Mesenchymal stem cell (in vitro differentiated cells and primary cell): ENCODE results near the gene KCNK10.
"Not testable (repeated sequence)": the region's sequence is repeated elsewhere in the genome, so short reads cannot be mapped to it uniquely, and the experiment has no call there.

Source experiments
- DNase-seq: peaks from one replicate; pipeline ENCODE4 v3.0.0-alpha.2; 2013
- H2AFZ ChIP-seq: one replicate; pipeline ENCODE4 v1.6.1; 2013; ENCODE audit warnings: low read depth, mild to moderate bottlenecking, control low read depth, inconsistent platforms, low read length, moderate library complexity
- H2AK5ac ChIP-seq: 2 replicates; pipeline ENCODE4 v1.6.1; 2013; ENCODE audit warnings: low read length, moderate library complexity, mild to moderate bottlenecking, inconsistent platforms; ENCODE audit not compliant: severe bottlenecking
- H2BK120ac ChIP-seq: one replicate; pipeline ENCODE4 v1.6.1; 2013; ENCODE audit warnings: low read depth, mild to moderate bottlenecking, inconsistent platforms, low read length, moderate library complexity
- H2BK12ac ChIP-seq, 2 experiments: one replicate each; pipeline ENCODE4 v1.6.1; 2013; ENCODE audit warnings: inconsistent platforms in 2 of 2, low read length in 2 of 2, mild to moderate bottlenecking in 2 of 2, moderate library complexity in 2 of 2, control low read depth in 1 of 2
- H2BK15ac ChIP-seq: one replicate; pipeline ENCODE4 v1.6.1; 2013; ENCODE audit warnings: mild to moderate bottlenecking, low read depth, inconsistent platforms; ENCODE audit not compliant: poor library complexity, severe bottlenecking
- H2BK5ac ChIP-seq: 2 replicates; pipeline ENCODE4 v1.6.1; 2013; ENCODE audit warnings: low read depth, mild to moderate bottlenecking, low read length, control low read depth, inconsistent platforms; ENCODE audit not compliant: poor library complexity, severe bottlenecking
- H3K14ac ChIP-seq, 2 experiments: one replicate each; pipeline ENCODE4 v1.6.1; 2013; ENCODE audit warnings: inconsistent platforms in 2 of 2, low read length in 2 of 2, control low read depth in 1 of 2, mild to moderate bottlenecking in 1 of 2, moderate library complexity in 1 of 2
- H3K18ac ChIP-seq, 2 experiments: one replicate each; pipeline ENCODE4 v1.6.1; 2013; ENCODE audit warnings: inconsistent platforms in 2 of 2, low read length in 2 of 2, control low read depth in 1 of 2, low read depth in 1 of 2, mild to moderate bottlenecking in 1 of 2
- H3K23ac ChIP-seq, 2 experiments: one replicate each; pipeline ENCODE4 v1.6.1; 2013; ENCODE audit warnings: inconsistent platforms in 2 of 2, low read length in 2 of 2, mild to moderate bottlenecking in 2 of 2, moderate library complexity in 2 of 2, control low read depth in 1 of 2
- H3K27ac ChIP-seq: 2 replicates; pipeline ENCODE4 v1.5.1; 2013; ENCODE audit warnings: mild to moderate bottlenecking, moderate library complexity, low read length, control low read depth, inconsistent platforms; ENCODE audit not compliant: poor library complexity, severe bottlenecking
- H3K27me3 ChIP-seq, 2 experiments: 2 replicates each; pipeline versions ENCODE4 v1.6.1 to v1.7.0; 2013; ENCODE audit warnings: low read length in 2 of 2, mild to moderate bottlenecking in 2 of 2, moderate library complexity in 2 of 2, control low read depth in 1 of 2, inconsistent platforms in 1 of 2; ENCODE audit not compliant: control insufficient read depth in 1 of 2, insufficient read depth in 1 of 2
- H3K36me3 ChIP-seq, 2 experiments: 2 replicates each; pipeline versions ENCODE4 v1.6.1 to v1.7.0; 2013; ENCODE audit warnings: low read length in 2 of 2, control low read depth in 1 of 2, inconsistent platforms in 1 of 2, low read depth in 1 of 2, mild to moderate bottlenecking in 1 of 2; ENCODE audit not compliant: insufficient read depth in 2 of 2, control insufficient read depth in 1 of 2
- H3K4ac ChIP-seq, 2 experiments: one replicate each; pipeline ENCODE4 v1.6.1; 2013; ENCODE audit warnings: inconsistent platforms in 2 of 2, low read length in 2 of 2, mild to moderate bottlenecking in 2 of 2, moderate library complexity in 2 of 2, control low read depth in 1 of 2, low read depth in 1 of 2
- H3K4me1 ChIP-seq: 2 replicates; pipeline ENCODE4 v1.6.1; 2013; ENCODE audit warnings: low read depth, low read length, control low read depth; ENCODE audit not compliant: control insufficient read depth, insufficient read depth
- H3K4me2 ChIP-seq: 2 replicates; pipeline ENCODE4 v1.6.1; 2013; ENCODE audit warnings: low read length, mild to moderate bottlenecking, inconsistent platforms; ENCODE audit not compliant: poor library complexity, severe bottlenecking
- H3K4me3 ChIP-seq, 2 experiments: 2 replicates each; pipeline versions ENCODE4 v1.5.1 to v1.7.0; 2013; ENCODE audit warnings: low read length in 2 of 2, mild to moderate bottlenecking in 2 of 2, control low read depth in 1 of 2, low read depth in 1 of 2; ENCODE audit not compliant: insufficient read depth in 1 of 2
- H3K79me1 ChIP-seq: replicated peaks from 2 replicates; pipeline ENCODE4 v1.6.1; 2013; ENCODE audit warnings: mild to moderate bottlenecking, control low read depth, low read length, inconsistent platforms; ENCODE audit not compliant: poor library complexity, severe bottlenecking
- H3K9ac ChIP-seq: 2 replicates; pipeline ENCODE4 v1.7.0; 2013; ENCODE audit warnings: mild to moderate bottlenecking, low read length, moderate library complexity
- H3K9me3 ChIP-seq: 2 replicates; pipeline ENCODE4 v1.7.0; 2013; ENCODE audit warnings: mild to moderate bottlenecking, low read length; ENCODE audit not compliant: control insufficient read depth
- H4K8ac ChIP-seq: one replicate; pipeline ENCODE4 v1.6.1; 2013; ENCODE audit warnings: inconsistent platforms, mild to moderate bottlenecking, low read length, moderate library complexity
- H4K91ac ChIP-seq: one replicate; pipeline ENCODE4 v1.6.1; 2013; ENCODE audit warnings: mild to moderate bottlenecking, low read length, inconsistent platforms
- WGBS: methylation state at CpG from one replicate; pipeline ENCODE4 v1.1.7; 2013; ENCODE audit warnings: mixed read lengths; 5-methylcytosine and 5-hydroxymethylcytosine counted together

The KCNK10 gene

DNA sequence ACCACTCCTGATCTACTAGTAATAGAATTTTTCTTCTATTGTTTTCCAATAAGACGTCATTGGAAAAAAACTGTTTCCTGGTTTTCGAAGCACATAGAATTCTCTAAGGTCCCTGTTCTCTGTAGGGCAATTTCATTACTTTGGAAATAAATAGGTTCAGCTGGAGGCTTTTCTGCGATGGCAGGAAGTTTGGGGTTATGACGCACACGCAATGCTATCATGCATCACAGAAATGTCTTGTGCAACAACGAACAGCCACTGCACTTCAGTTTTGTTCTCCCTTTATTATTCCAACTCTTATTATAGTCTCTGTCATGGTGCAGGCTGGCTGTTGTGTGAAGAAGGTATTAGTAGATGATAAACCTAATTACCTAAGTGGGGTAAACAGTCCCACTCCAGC, 59.0 kb downstream of the KCNK10 start:
- no peaks in the 10 kb centered on the region for H3K36me3 ChIP-seq
- no peak overlapping the region for H3K14ac ChIP-seq
- no peak overlapping the region for H3K4me2 ChIP-seq
- H3K23ac ChIP-seq = no peak overlapping the region
- H2AK5ac ChIP-seq = no peak overlapping the region
- no peak overlapping the region for H3K9ac ChIP-seq
- H3K27me3 ChIP-seq = peaks cover 0 to 5% of the 10 kb centered on the region in 2 experiments
- no peak overlapping the region for H2BK120ac ChIP-seq
- H3K4ac ChIP-seq = no peak overlapping the region
- H3K9me3 ChIP-seq = no peaks in the 10 kb centered on the region
- DNase-seq = no peak
- H3K4me1 ChIP-seq = no peaks in the 10 kb centered on the region
- no peak overlapping the region for H2BK5ac ChIP-seq
- H3K4me3 ChIP-seq = no peak overlapping the region
- no peak overlapping the region for H3K27ac ChIP-seq
- H3K79me1 ChIP-seq = no peaks in the 10 kb centered on the region
- no peak overlapping the region for H4K8ac ChIP-seq
- H4K91ac ChIP-seq = no peak overlapping the region
- no peak overlapping the region for H2BK15ac ChIP-seq
- H2BK12ac ChIP-seq = no peak overlapping the region
- 68% methylated on average over 2 of the region's 6 CpGs for WGBS
- no peak overlapping the region for H2AFZ ChIP-seq
- H3K18ac ChIP-seq = no peak overlapping the region

DNA sequence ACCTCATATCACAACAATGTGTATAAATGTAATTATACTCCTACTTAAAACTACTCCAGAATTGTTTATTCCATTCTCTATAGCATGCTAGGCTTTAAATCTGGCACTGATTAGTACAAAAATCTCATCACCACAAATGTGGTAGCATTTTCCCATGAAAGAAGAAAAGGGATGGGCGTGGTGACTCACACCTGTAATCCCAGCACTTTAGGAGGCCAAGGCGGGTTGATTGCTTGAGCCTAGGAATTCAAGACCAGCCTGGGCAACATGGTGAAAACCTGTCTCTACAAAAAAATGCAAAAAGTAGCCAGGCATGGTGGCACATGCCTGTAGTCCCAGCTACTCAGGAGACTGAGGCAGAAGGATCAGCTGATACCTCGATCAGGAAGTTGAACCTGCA, 61.8 kb downstream of the KCNK10 start:
- H3K9ac ChIP-seq, H4K8ac ChIP-seq, H2BK5ac ChIP-seq, H3K4ac ChIP-seq, H3K79me1 ChIP-seq, H2BK12ac ChIP-seq, H3K27me3 ChIP-seq, DNase-seq, H3K9me3 ChIP-seq, H2BK15ac ChIP-seq, H3K36me3 ChIP-seq, H2BK120ac ChIP-seq, H3K4me2 ChIP-seq, H3K4me1 ChIP-seq, H3K14ac ChIP-seq, H2AFZ ChIP-seq, H3K4me3 ChIP-seq, H4K91ac ChIP-seq, H3K23ac ChIP-seq, H3K27ac ChIP-seq, H2AK5ac ChIP-seq, H3K18ac ChIP-seq: not testable (repeated sequence)
- whole genome bisulfite sequencing = 40% methylated on average over 2 of the region's 3 CpGs

DNA sequence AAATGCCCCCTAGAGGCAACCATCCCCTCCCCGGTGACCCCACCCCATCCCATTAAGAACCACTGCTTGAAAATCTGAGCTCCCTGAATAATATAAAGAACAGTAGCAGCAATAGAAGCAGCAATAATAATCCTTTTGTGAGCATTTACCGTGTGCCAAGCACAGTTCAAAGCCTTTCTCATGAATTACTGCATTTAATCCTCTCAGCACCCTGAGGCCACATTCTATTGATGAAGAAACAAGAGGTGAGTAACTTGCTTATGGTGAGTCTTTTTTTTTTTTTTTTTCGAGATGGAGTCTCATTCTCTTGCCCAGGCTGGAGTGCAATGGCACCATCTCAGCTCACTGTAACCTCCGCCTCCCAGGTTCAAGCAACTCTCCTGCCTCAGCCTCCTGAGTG, 65.0 kb downstream of the KCNK10 start:
- no peak overlapping the region for H2BK12ac ChIP-seq
- H3K23ac ChIP-seq = no peak overlapping the region
- no peaks in the 10 kb centered on the region for H3K36me3 ChIP-seq
- DNase-seq = no peak
- no peak overlapping the region for H4K8ac ChIP-seq
- no peak overlapping the region for H3K14ac ChIP-seq
- H2BK15ac ChIP-seq = no peak overlapping the region
- H3K4me3 ChIP-seq = no peak overlapping the region
- peaks cover 0 to 19% of the 10 kb centered on the region in 2 experiments for H3K27me3 ChIP-seq
- 74% methylated on average over 2 of the region's 4 CpGs for WGBS
- H2BK120ac ChIP-seq = no peak overlapping the region
- H3K27ac ChIP-seq = no peak overlapping the region
- H2AK5ac ChIP-seq = no peak overlapping the region
- no peak overlapping the region for H2AFZ ChIP-seq
- no peak overlapping the region for H2BK5ac ChIP-seq
- H3K4ac ChIP-seq = no peak overlapping the region
- H3K9ac ChIP-seq = no peak overlapping the region
- H3K18ac ChIP-seq = no peak overlapping the region
- no peak overlapping the region for H3K4me2 ChIP-seq
- H3K9me3 ChIP-seq = no peaks in the 10 kb centered on the region
- H3K79me1 ChIP-seq = no peaks in the 10 kb centered on the region
- no peak overlapping the region for H4K91ac ChIP-seq
- no peaks in the 10 kb centered on the region for H3K4me1 ChIP-seq

DNA sequence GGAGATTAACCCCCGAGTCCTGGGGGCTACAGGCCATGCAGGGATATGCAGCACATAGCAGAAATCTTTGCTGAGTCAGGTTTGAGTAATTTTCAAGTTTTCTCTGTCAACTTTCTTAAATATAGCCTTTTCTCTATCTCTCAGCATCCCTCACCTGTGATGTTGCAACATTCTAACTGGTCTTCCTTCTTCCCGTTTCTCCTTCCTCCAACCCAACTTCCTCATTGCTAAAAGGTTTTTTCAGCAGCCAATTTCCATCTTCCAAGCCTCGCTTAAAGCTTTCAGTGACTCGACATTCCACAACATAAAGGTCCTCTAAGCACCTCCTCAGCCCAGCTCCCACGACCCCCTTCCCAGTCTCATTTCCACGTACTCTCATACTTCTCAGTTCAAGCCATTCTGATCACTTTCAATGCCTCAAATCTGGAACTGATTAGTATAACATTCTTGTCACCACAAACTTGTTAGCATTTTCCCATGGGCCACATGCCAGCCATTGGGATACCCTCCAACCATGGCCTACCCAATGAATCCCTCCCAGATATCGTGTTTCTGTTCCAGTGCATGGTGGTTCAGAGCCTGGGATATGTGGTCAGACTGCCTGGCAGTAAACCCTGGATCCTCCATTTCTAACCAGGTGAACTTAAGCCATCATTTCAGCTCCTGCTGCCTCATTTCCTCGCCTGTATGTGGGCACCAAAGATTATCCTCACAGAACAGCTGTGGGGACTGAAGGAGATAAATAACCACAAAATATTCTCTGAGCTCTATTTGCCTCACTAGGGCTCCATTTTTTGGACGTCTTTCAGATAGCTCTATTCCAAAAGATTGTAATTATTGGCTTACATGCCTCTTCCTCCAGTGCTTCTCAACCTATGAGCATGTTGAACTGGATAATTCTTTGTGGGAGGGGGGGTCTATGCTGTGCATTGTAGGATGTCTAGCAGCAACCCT, 65.8 kb downstream of the KCNK10 start:
- Histone ChIP-seq H2AK5ac (no peak overlapping the region), H3K36me3 (no peaks in the 10 kb centered on the region), H2BK120ac (no peak overlapping the region), H2BK5ac (no peak overlapping the region), H3K27me3 (peaks cover 0 to 19% of the 10 kb centered on the region in 2 experiments), H2AFZ (no peak overlapping the region), H2BK12ac (no peak overlapping the region), H4K8ac (no peak overlapping the region), H3K4me1 (no peaks in the 10 kb centered on the region), H3K23ac (no peak overlapping the region), H4K91ac (no peak overlapping the region), H3K79me1 (no peaks in the 10 kb centered on the region), H3K4me2 (no peak overlapping the region), H3K9me3 (no peaks in the 10 kb centered on the region), H3K18ac (no peak overlapping the region), H3K4me3 (no peak overlapping the region), H3K27ac (no peak overlapping the region), H3K4ac (no peak overlapping the region), H2BK15ac (no peak overlapping the region), H3K9ac (no peak overlapping the region), H3K14ac (no peak overlapping the region)
- no peak for DNase-seq
- WGBS = 58% methylated on average over 8 of the region's 9 CpGs
